ENCODE measurements around the gene COL13A1. TPM values are rescaled to one million over a fixed set of nuclear protein-coding genes. Genes with fewer than 3 reads are reported as not detected.
A peak's percentile ranks its signal among the peaks of the same experiment; 100 is the strongest.

Gene COL13A1
- total and polyA plus RNA-seq, 2 experiments from 2014 or later = 57.2 to 150 TPM

- no peak for DNase-seq (ENCODE audit: low read depth in 1 of 2, low spot score in 1 of 2)
- Histone ChIP-seq H3K27ac (peak overlapping the region; percentile 76), H3K4me1 (ENCODE audit: low read depth) (peaks cover 40% of the 10 kb centered on the region), H3K36me3 (no peaks in the 10 kb centered on the region), H3K27me3 (no peaks in the 10 kb centered on the region), H3K4me3 (no peak overlapping the region), H3K9me3 (ENCODE audit: low read depth) (no peaks in the 10 kb centered on the region)
- TF ChIP-seq CTCF (IDR thresholded peaks at IDR 0.05; ENCODE audit: low read depth, low read length) = no peak
Measured at GRCh38 chr10:69875856-69876255, 74.2 kb downstream of the COL13A1 start.

DNA sequence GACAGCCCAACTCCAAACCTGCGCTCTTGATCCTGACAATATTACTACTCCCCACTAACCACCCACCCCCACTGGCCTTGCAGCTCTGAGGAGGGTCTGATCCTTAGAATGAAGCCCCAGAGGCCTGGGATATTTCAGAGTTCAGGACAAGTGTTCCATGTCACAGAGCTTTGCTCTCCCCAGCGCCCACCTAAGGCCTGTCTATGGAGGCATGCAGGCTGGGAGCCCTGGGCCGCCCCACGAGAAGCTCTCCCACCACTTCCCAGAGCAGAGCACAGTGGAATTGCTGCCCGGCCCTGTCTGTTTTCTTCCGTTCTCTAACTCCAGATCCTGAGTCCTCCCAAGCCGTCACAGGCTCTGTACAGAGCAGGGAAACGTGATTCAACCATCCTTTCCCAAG lies 74.6 kb downstream of the COL13A1 start:
- Histone ChIP-seq H3K36me3 (no peaks in the 10 kb centered on the region), H3K4me1 (ENCODE audit: low read depth) (peaks cover 45% of the 10 kb centered on the region), H3K9me3 (ENCODE audit: low read depth) (no peaks in the 10 kb centered on the region), H3K27me3 (no peaks in the 10 kb centered on the region), H3K27ac (peak overlapping the region; percentile 76), H3K4me3 (no peak overlapping the region)
- TF ChIP-seq CTCF (IDR thresholded peaks at IDR 0.05; ENCODE audit: low read depth, low read length) = no peak
- no peak for DNase-seq (ENCODE audit: low read depth in 1 of 2, low spot score in 1 of 2)

DNA sequence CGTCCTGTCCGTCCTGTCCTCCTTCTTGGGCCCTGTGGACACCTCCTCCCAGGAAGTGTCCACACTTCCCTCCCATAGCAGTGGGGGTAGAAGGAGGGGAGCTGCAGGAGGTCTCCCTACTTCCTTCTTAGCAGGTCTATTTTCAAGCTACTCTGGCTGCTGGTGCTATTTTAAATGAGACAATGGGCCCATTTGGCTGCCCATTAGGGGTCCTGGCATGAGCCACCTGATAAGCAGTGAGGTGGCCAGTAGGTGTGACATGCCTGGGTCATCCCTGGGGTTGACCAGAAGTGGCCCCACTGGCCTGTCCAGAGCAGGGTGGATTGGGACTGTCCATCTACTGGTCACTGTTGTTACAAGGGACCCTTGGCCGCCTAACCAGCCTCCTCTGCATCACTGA lies 75.2 kb downstream of the COL13A1 start:
- no peaks in the 10 kb centered on the region for H3K27me3 ChIP-seq
- peaks cover 45% of the 10 kb centered on the region for H3K4me1 ChIP-seq (ENCODE audit: low read depth)
- no peaks in the 10 kb centered on the region for H3K9me3 ChIP-seq (ENCODE audit: low read depth)
- H3K4me3 ChIP-seq = no peak overlapping the region
- no peaks in the 10 kb centered on the region for H3K36me3 ChIP-seq
- TF ChIP-seq CTCF (IDR thresholded peaks at IDR 0.05; ENCODE audit: low read depth, low read length) = no peak
- DNase-seq (ENCODE audit: low read depth in 1 of 2, low spot score in 1 of 2) = no peak
- peak overlapping the region; percentile 76 for H3K27ac ChIP-seq

- peak overlapping the region; percentile 66 for H3K27ac ChIP-seq
- no peak for TF ChIP-seq CTCF (IDR thresholded peaks at IDR 0.05; ENCODE audit: low read depth, low read length)
- no peaks in the 10 kb centered on the region for H3K9me3 ChIP-seq (ENCODE audit: low read depth)
- H3K4me3 ChIP-seq = no peak overlapping the region
- H3K4me1 ChIP-seq (ENCODE audit: low read depth) = peaks cover 45% of the 10 kb centered on the region
- no peaks in the 10 kb centered on the region for H3K36me3 ChIP-seq
- no peaks in the 10 kb centered on the region for H3K27me3 ChIP-seq
- DNase-seq (ENCODE audit: low read depth in 1 of 2, low spot score in 1 of 2) = peak in 1 of 2 donors; percentile 30
Measured at GRCh38 chr10:69878038-69878437, 76.3 kb downstream of the COL13A1 start.

DNA sequence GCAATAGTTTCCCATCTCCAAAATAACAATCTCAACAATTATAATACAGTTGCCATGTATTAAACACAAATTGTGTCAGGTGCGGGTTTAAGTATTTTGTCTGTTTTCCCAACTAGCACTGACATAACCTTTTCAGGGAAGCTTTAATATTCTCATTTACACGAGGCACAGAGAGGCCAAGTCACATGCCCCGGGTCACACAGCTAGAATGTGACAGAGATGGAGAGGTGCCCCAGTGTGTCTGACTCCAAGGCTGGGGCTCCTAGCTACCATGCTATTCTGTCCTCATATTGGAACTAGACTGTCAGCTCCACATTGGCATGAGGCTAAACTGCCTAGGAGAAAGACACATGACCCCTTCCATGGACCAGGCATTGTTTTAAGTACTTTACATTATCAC lies 77.2 kb downstream of the COL13A1 start:
- Histone ChIP-seq H3K27me3 (no peaks in the 10 kb centered on the region), H3K9me3 (ENCODE audit: low read depth) (no peaks in the 10 kb centered on the region), H3K27ac (no peak overlapping the region), H3K36me3 (no peaks in the 10 kb centered on the region), H3K4me3 (no peak overlapping the region), H3K4me1 (ENCODE audit: low read depth) (peaks cover 45% of the 10 kb centered on the region)
- no peak for TF ChIP-seq CTCF (IDR thresholded peaks at IDR 0.05; ENCODE audit: low read depth, low read length)
- no peak for DNase-seq (ENCODE audit: low read depth in 1 of 2, low spot score in 1 of 2)
